Transverse colon (tissue), 4 donors: ENCODE results near the gene GPR176. TPM values are rescaled to one million over a fixed set of nuclear protein-coding genes. Genes with fewer than 3 reads are reported as not detected.

Source experiments
- DNase-seq: peaks from one replicate; pipeline ENCODE4 v3.0.0-alpha.2; 2019
- H3K27ac ChIP-seq, 4 donors: fragments of 200-600 bp; sonication (generic); 2 replicates each; pipeline ENCODE4 v1.5.1; 2016 to 2018; ENCODE audit warnings: inconsistent platforms in 4 of 4
- H3K27me3 ChIP-seq: fragments of 200-600 bp; sonication (generic); 2 replicates; pipeline ENCODE4 v1.5.1; 2017; ENCODE audit warnings: inconsistent platforms
- H3K36me3 ChIP-seq, 4 donors: fragments of 200-600 bp; sonication (generic); 2 replicates each; pipeline ENCODE4 v1.5.1; 2017 to 2019; ENCODE audit warnings: inconsistent platforms in 4 of 4
- H3K4me1 ChIP-seq, 4 donors: fragments of 200-600 bp; sonication (generic); 2 replicates each; pipeline ENCODE4 v1.5.1; 2017 to 2020; ENCODE audit warnings: inconsistent platforms in 4 of 4
- H3K4me3 ChIP-seq, 4 donors: fragments of 200-600 bp; sonication (generic); 1 replicate in 1 of 4; 2 replicates in 3 of 4; pipeline versions ENCODE4 v1.5.1 to v1.6.1; 2017 to 2019; ENCODE audit warnings: inconsistent platforms in 4 of 4
- H3K9me3 ChIP-seq, 2 donors: fragments of 200-600 bp; sonication (generic); 2 replicates each; pipeline ENCODE4 v1.5.1; 2017 to 2019; ENCODE audit warnings: inconsistent platforms in 2 of 2
- CTCF ChIP-seq, 5 experiments: fragments of 200-600 bp in 3 of 5; fragments of 450-650 bp in 2 of 5; sonication (generic) in 3 of 5; IDR thresholded peaks; 1 replicate in 2 of 5; 2 replicates in 3 of 5; pipeline ENCODE4 v1.5.1; 2016 to 2017; ENCODE audit warnings: antibody characterized with exemption in 5 of 5, inconsistent platforms in 3 of 5, mild to moderate bottlenecking in 2 of 5, moderate library complexity in 1 of 5
- EP300 ChIP-seq: sonication (generic); formaldehyde crosslinking; IDR thresholded peaks from one replicate; pipeline ENCODE4 v1.6.1; 2017; ENCODE audit warnings: antibody characterized with exemption, low read depth
- POLR2A ChIP-seq: fragments of 450-650 bp; IDR thresholded peaks from one replicate; pipeline ENCODE4 v1.6.1; 2016; ENCODE audit warnings: antibody characterized with exemption, mild to moderate bottlenecking, moderate library complexity
- POLR2AphosphoS5 ChIP-seq, 3 donors: sonication (generic); formaldehyde crosslinking; IDR thresholded peaks; one replicate each; pipeline ENCODE4 v1.6.1; 2016; ENCODE audit warnings: antibody characterized with exemption in 3 of 3
- WGBS, 2 donors: methylation state at CpG; one replicate each; pipeline ENCODE4 v1.1.5; 2018; ENCODE audit warnings: low coverage in 1 of 2; 5-methylcytosine and 5-hydroxymethylcytosine counted together
- in situ Hi-C, 4 donors: fragments of 200-750 bp; cut with MboI; loops; one replicate each; pipeline versions ENCODE4 v1.15.0 to v1.15.1; 2017; ENCODE audit warnings: low sequenced_read_pairs in 3 of 4, low pct_ligation_motif_present in 1 of 4, low pct_unique_long_range_greater_than_20kb in 1 of 4
- intact Hi-C: fragments of 100-400 bp; cut with DNase I; formaldehyde crosslinking; loops from one replicate; pipeline ENCODE4 v1.15.1; 2023; ENCODE audit warnings: low total_unique reads
- total RNA-seq, 4 donors: library from RNA; depleted of rRNA; stranded (reverse); fragments of >200 nt; gene quantifications; one replicate each; pipeline ENCODE4 v1.1.0, GENCODE V29; 2016

The GPR176 gene
- total RNA-seq, 4 donors from 2014 or later, result 1.6 to 10.9 (median 2.5) TPM; not detected in 1

- Histone ChIP-seq H3K27ac (no peak overlapping the region), H3K4me1 (peaks cover 4 to 22% (median 11%) of the 10 kb centered on the region in 4 donors), H3K27me3 (no peaks in the 10 kb centered on the region), H3K36me3 (no peaks in the 10 kb centered on the region), H3K9me3 (no peaks in the 10 kb centered on the region), H3K4me3 (no peak overlapping the region)
- TF ChIP-seq POLR2A, result no peak
- no peak for TF ChIP-seq POLR2AphosphoS5 (IDR thresholded peaks at IDR 0.05)
- TF ChIP-seq EP300, result no peak
- no peak for TF ChIP-seq CTCF (IDR thresholded peaks at IDR 0.05)
- WGBS, 2 donors, result 81 to 93% methylated on average over 2 of the region's 2 CpGs
- intact Hi-C loops, result no loop called here
- in situ Hi-C loops, result loop anchor here in 1 of 4 donors (10.0 kb wide), 1 partner anchor 90 kb away; no protein-coding TSS in a partner anchor
- DNase-seq, result no peak
Observed at GRCh38 chr15:39784638-39785037, 135.4 kb downstream of the GPR176 start.

- no peak for DNase-seq
- TF ChIP-seq POLR2AphosphoS5 (IDR thresholded peaks at IDR 0.05) (no peak), POLR2A (no peak), CTCF (IDR thresholded peaks at IDR 0.05) (no peak), EP300 (no peak)
- Histone ChIP-seq H3K4me3 (no peak overlapping the region), H3K9me3 (no peaks in the 10 kb centered on the region), H3K27ac (peak overlapping the region; percentile 77 to 93 (median 88)), H3K27me3 (no peaks in the 10 kb centered on the region), H3K36me3 (no peaks in the 10 kb centered on the region), H3K4me1 (peaks cover 4 to 22% (median 11%) of the 10 kb centered on the region in 4 donors)
- 43 to 49% methylated on average over 4 of the region's 4 CpGs for WGBS, 2 donors
- intact Hi-C loops, result no loop called here
- in situ Hi-C loops, result loop anchor here in 1 of 4 donors (10.0 kb wide), 1 partner anchor 91 kb away; no protein-coding TSS in a partner anchor
Observed at GRCh38 chr15:39784125-39784524, 135.9 kb downstream of the GPR176 start.

- intact Hi-C loops (no loop called here), in situ Hi-C loops (loop anchor here in 1 of 4 donors (10.0 kb wide), 1 partner anchor 91 kb away; no protein-coding TSS in a partner anchor)
- Histone ChIP-seq H3K27ac (peak overlapping the region; percentile 77 to 93 (median 88)), H3K27me3 (no peaks in the 10 kb centered on the region), H3K9me3 (no peaks in the 10 kb centered on the region), H3K36me3 (no peaks in the 10 kb centered on the region), H3K4me1 (peaks cover 4 to 22% (median 11%) of the 10 kb centered on the region in 4 donors), H3K4me3 (peak overlapping the region; percentile 68 to 84 (median 79))
- 0% methylated on average over 9 to 10 of the region's 10 CpGs for WGBS, 2 donors
- TF ChIP-seq EP300 (no peak), POLR2AphosphoS5 (IDR thresholded peaks at IDR 0.05) (no peak), CTCF (IDR thresholded peaks at IDR 0.05) (no peak), POLR2A (no peak)
- no peak for DNase-seq
Observed at GRCh38 chr15:39783244-39783820, 136.7 kb downstream of the GPR176 start.

GRCh38 chr15:39782441-39783138 lies 137.5 kb downstream of the GPR176 start, which contains the start of gene FSIP1:
TSS of gene FSIP1 (minus strand) at chr15:39782841. CDS start at chr15:39776524, 6,317 bp downstream.
- Histone ChIP-seq H3K36me3 (no peaks in the 10 kb centered on the region), H3K9me3 (no peaks in the 10 kb centered on the region), H3K27me3 (no peaks in the 10 kb centered on the region), H3K4me1 (peaks cover 4 to 22% (median 11%) of the 10 kb centered on the region in 4 donors), H3K27ac (peak within 1 kb of the TSS; percentile 77 to 93 (median 88)), H3K4me3 (peak within 1 kb of the TSS; percentile 68 to 84 (median 79))
- 1% methylated on average over 22 to 63 of the region's 64 CpGs for WGBS, 2 donors
- in situ Hi-C loops (loop anchor here in 1 of 4 donors (10.0 kb wide), 1 partner anchor 92 kb away; no protein-coding TSS in a partner anchor), intact Hi-C loops (no loop called here)
- peak; percentile 98 for DNase-seq
- TF ChIP-seq POLR2AphosphoS5 (IDR thresholded peaks at IDR 0.05), result peak; percentile 85 to 88 (median 88)
- no peak for TF ChIP-seq EP300
- TF ChIP-seq POLR2A, result peak; percentile 70
- no peak for TF ChIP-seq CTCF (IDR thresholded peaks at IDR 0.05)
